K562 (cell line): ENCODE data around the gene NOP10. TPM values are rescaled to one million over a fixed set of nuclear protein-coding genes. Genes with fewer than 3 reads are reported as not detected.

Experiments
- ATAC-seq: fragments of 200-7000 bp; cut with Tn5 transposase; 3 replicates; pipeline ENCODE4 v1.9.1; 2020; ENCODE audit warnings: moderate library complexity
- BruUV-seq: library from RNA; stranded (reverse); fragments of 400-500 nt; replicated peaks from 2 replicates; lab custom pipeline; 2021; lab: Mats Ljungman, UMichigan
- CTCF ChIA-PET: fragments of 300-600 bp; formaldehyde crosslinking; extraction: SDS; loops from one replicate; lab custom pipeline; 2021; ENCODE audit warnings: low intra/inter-chr PET ratio; lab: Yijun Ruan, JAX
- POLR2A ChIA-PET: fragments of 300-600, 350-650 bp; sonication (Branson Sonifier 250); formaldehyde crosslinking; extraction: SDS; loops from one replicate; lab custom pipeline; 2021; ENCODE audit warnings: antibody characterized with exemption, inconsistent platforms; lab: Yijun Ruan, JAX
- DNase-seq, 4 experiments: peaks; one replicate each; pipeline versions ENCODE4 v3.0.0 to v3.0.0-alpha.2; 2011 to 2018; ENCODE audit warnings: low spot score in 3 of 4, mixed read lengths in 3 of 4; ENCODE audit errors: extremely low read depth in 1 of 4
- FAIRE-seq: peaks from 2 replicates; lab custom pipeline; 2011; peaks lifted over from hg19 to GRCh38; lab: Jason Lieb, UNC
- H2AFZ ChIP-seq: 2 replicates; pipeline ENCODE4 v1.6.0; 2011; ENCODE audit warnings: low read depth, low read length, control low read depth, inconsistent platforms
- H3K27ac ChIP-seq: fragments of 200-600 bp; 3 replicates; pipeline ENCODE4 v1.8.0; 2011; ENCODE audit warnings: low read depth, mild to moderate bottlenecking, control low read depth, inconsistent platforms, low read length, moderate library complexity, mixed read lengths; ENCODE audit errors: extremely low read depth
- H3K27me3 ChIP-seq, 2 experiments: fragments of 300-600 bp in 1 of 2; 2 replicates in 1 of 2; 3 replicates in 1 of 2; pipeline versions ENCODE4 v1.6.0 to v1.8.0; 2011; ENCODE audit warnings: inconsistent platforms in 2 of 2, low read length in 2 of 2, mild to moderate bottlenecking in 1 of 2, mixed read lengths in 1 of 2, moderate library complexity in 1 of 2; ENCODE audit not compliant: control insufficient read depth in 2 of 2, insufficient read depth in 2 of 2
- H3K36me3 ChIP-seq: fragments of 300-600 bp; 3 replicates; pipeline ENCODE4 v1.8.0; 2011; ENCODE audit warnings: mild to moderate bottlenecking, low read length, inconsistent platforms; ENCODE audit not compliant: control insufficient read depth, insufficient read depth
- H3K4me1 ChIP-seq, 2 experiments: fragments of 200-600 bp in 1 of 2; replicated peaks in 1 of 2; 2 replicates in 1 of 2; 3 replicates in 1 of 2; pipeline versions ENCODE4 v1.5.1 to v1.8.0; 2011; ENCODE audit warnings: inconsistent platforms in 2 of 2, low read length in 2 of 2, mild to moderate bottlenecking in 1 of 2, mixed read lengths in 1 of 2, moderate library complexity in 1 of 2; ENCODE audit not compliant: control insufficient read depth in 2 of 2, insufficient read depth in 2 of 2
- H3K4me2 ChIP-seq: 2 replicates; pipeline ENCODE4 v1.6.1; 2011; ENCODE audit warnings: low read length, control low read depth, inconsistent platforms, mixed read lengths; ENCODE audit not compliant: insufficient read depth
- H3K4me3 ChIP-seq: fragments of 200-600 bp; sonication (generic), shearing (Covaris generic); 2 replicates; pipeline ENCODE4 v1.5.1; 2016; ENCODE audit warnings: control low read depth, inconsistent platforms
- H3K79me2 ChIP-seq: fragments of 200-600 bp; 3 replicates; pipeline ENCODE4 v1.8.0; 2011; ENCODE audit warnings: low read length, inconsistent platforms; ENCODE audit not compliant: control insufficient read depth, insufficient read depth
- H3K9ac ChIP-seq, 2 experiments: 2 replicates each; pipeline versions ENCODE4 v1.6.0 to v1.6.1; 2011; ENCODE audit warnings: low read depth in 2 of 2, low read length in 2 of 2, control low read depth in 1 of 2, inconsistent platforms in 1 of 2, mild to moderate bottlenecking in 1 of 2, mixed read lengths in 1 of 2; ENCODE audit not compliant: insufficient read depth in 1 of 2
- H3K9me1 ChIP-seq: one replicate; pipeline ENCODE4 v1.6.0; 2011; ENCODE audit warnings: inconsistent platforms, mild to moderate bottlenecking, low read length, moderate library complexity; ENCODE audit not compliant: control insufficient read depth, insufficient read depth
- H3K9me3 ChIP-seq: replicated peaks from 2 replicates; pipeline ENCODE4 v1.5.1; 2011; ENCODE audit warnings: low read depth, low read length, inconsistent platforms; ENCODE audit not compliant: control insufficient read depth, insufficient read depth
- H4K20me1 ChIP-seq: replicated peaks from 2 replicates; pipeline ENCODE4 v1.6.1; 2011; ENCODE audit warnings: low read length, inconsistent platforms, mixed read lengths; ENCODE audit not compliant: control insufficient read depth, insufficient read depth
- FOXJ2 ChIP-seq: fragments of 200-800 bp; sonication (Bioruptor generic); IDR thresholded peaks from 2 replicates; pipeline ENCODE4 v1.6.1; 2016; ENCODE audit warnings: missing genetic modification characterization, missing compliant biosample characterization
- MEF2A ChIP-seq: IDR thresholded peaks from 2 replicates; pipeline ENCODE4 v1.6.1; 2011; ENCODE audit warnings: low read depth, mild to moderate bottlenecking, low read length, moderate library complexity; ENCODE audit not compliant: control insufficient read depth
- NFIX ChIP-seq: fragments of 250-450 bp; sonication (Bioruptor Pico); IDR thresholded peaks from 2 replicates; pipeline ENCODE4 v1.4.0; 2020; ENCODE audit warnings: low read depth, mild to moderate bottlenecking, moderate library complexity
- PHF20 ChIP-seq: fragments of 450-650 bp; IDR thresholded peaks from 2 replicates; pipeline ENCODE4 v1.6.1; 2018; ENCODE audit not compliant: partially characterized antibody
- SAP30 ChIP-seq: fragments of 200-600 bp; sonication (generic); IDR thresholded peaks from 2 replicates; pipeline ENCODE4 v1.6.1; 2012; ENCODE audit warnings: borderline replicate concordance, low read depth, mild to moderate bottlenecking, moderate library complexity, low read length, control low read depth, inconsistent platforms; ENCODE audit not compliant: insufficient read depth, poor library complexity, severe bottlenecking
- SUPT5H ChIP-seq: fragments of 450-650 bp; IDR thresholded peaks from 2 replicates; pipeline ENCODE4 v1.6.1; 2016
- WGBS: fragments of 100-300 bp; shearing (Covaris generic); methylation state at CpG from one replicate; pipeline ENCODE4 v1.1.6; 2016; ENCODE audit warnings: low coverage, mixed read lengths; ENCODE audit not compliant: insufficient coverage; ENCODE audit errors: missing lambda C conversion rate; 5-methylcytosine and 5-hydroxymethylcytosine counted together
- in situ Hi-C: fragments of 300-500 bp; cut with MboI; formaldehyde crosslinking; loops from 4 replicates; pipeline ENCODE4 v1.15.0; 2018; ENCODE audit warnings: inconsistent platforms, mixed read lengths
- intact Hi-C: fragments of 100-400 bp; cut with micrococcal nuclease; formaldehyde crosslinking; loops from 2 replicates; pipeline ENCODE4 v1.14.2; 2022
- polyA plus RNA-seq, 8 experiments: library from polyadenylated mRNA; depleted of rRNA in 4 of 8; stranded (reverse) in 5 of 8; unstranded in 3 of 8; fragments of >200 nt; fragmentation: Nextera tagmentation in 2 of 8; fragmentation: Illumina TruSeq in 1 of 8; extraction: Ambion mirVana in 2 of 8; extraction: Trizol in 1 of 8; gene quantifications; 2 replicates each; pipeline versions ENCODE4 v1.2.1 to v1.2.3, GENCODE V29; 2011 to 2014; ENCODE audit warnings: inconsistent platforms in 1 of 8, missing spikeins in 1 of 8
- total RNA-seq, 7 experiments: library from RNA; depleted of rRNA in 6 of 7; stranded (reverse); fragments of >200 nt in 6 of 7; fragmentation: Illumina TruSeq in 2 of 7; extraction: Trizol in 2 of 7; gene quantifications; 2 replicates each; pipeline versions ENCODE4 v1.2.1 to v1.2.3, GENCODE V29; 2011 to 2021; ENCODE audit warnings: low replicate concordance in 1 of 7
- TF ChIP-seq, protein P1 (sequence below): fragments of 250-450 bp; sonication (Bioruptor Pico); IDR thresholded peaks from 2 replicates; pipeline ENCODE4 v1.4.0; 2020; ENCODE audit warnings: mild to moderate bottlenecking, moderate library complexity
- TF ChIP-seq, protein P2 (sequence below): sonication (generic); formaldehyde crosslinking; IDR thresholded peaks from 2 replicates; pipeline ENCODE4 v1.8.0; 2022; ENCODE audit warnings: missing genetic modification reagents, mild to moderate bottlenecking, moderate library complexity, borderline replicate concordance
- TF ChIP-seq, protein P3 (sequence below): fragments of 200-800 bp; sonication (Bioruptor generic); IDR thresholded peaks from 2 replicates; pipeline ENCODE4 v1.6.1; 2016; ENCODE audit warnings: missing genetic modification characterization, missing compliant biosample characterization

NOP10 gene
- total and polyA plus RNA-seq, 9 of the 15 experiments (the other 6 are each of a cell fraction or from before 2014, with no cell fraction given), result 250 to 1,663 (median 449) TPM

DNA sequence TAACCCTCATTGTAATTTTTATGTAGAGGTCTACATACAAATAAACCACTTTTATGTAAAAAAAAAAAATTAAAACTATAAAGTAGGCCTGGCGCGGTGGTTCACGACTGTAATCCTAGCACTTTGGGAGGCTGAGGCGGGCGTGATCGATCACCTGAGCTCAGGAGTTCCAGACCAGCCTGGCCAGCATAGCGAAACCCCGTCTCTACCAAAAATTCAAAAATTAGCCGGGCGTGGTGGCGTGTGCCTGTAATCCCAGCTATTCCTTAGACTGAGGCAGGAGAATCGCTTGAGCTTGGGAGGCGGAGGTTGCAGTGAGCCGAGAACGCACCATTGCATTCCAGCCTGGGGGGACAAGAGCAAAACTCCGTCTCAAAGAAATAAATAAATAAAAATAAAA, 4.6 kb downstream of the NOP10 start (continued):
- no peak for TF ChIP-seq SAP30
- TF ChIP-seq NFIX (CRISPR knock-in tag), result no peak
- TF ChIP-seq SUPT5H, result 0 out of 2 replicates have a peak, but pooled peaks have one; percentile 18
- TF ChIP-seq FOXJ2 (tag), result no peak
- TF ChIP-seq, protein P1, sequence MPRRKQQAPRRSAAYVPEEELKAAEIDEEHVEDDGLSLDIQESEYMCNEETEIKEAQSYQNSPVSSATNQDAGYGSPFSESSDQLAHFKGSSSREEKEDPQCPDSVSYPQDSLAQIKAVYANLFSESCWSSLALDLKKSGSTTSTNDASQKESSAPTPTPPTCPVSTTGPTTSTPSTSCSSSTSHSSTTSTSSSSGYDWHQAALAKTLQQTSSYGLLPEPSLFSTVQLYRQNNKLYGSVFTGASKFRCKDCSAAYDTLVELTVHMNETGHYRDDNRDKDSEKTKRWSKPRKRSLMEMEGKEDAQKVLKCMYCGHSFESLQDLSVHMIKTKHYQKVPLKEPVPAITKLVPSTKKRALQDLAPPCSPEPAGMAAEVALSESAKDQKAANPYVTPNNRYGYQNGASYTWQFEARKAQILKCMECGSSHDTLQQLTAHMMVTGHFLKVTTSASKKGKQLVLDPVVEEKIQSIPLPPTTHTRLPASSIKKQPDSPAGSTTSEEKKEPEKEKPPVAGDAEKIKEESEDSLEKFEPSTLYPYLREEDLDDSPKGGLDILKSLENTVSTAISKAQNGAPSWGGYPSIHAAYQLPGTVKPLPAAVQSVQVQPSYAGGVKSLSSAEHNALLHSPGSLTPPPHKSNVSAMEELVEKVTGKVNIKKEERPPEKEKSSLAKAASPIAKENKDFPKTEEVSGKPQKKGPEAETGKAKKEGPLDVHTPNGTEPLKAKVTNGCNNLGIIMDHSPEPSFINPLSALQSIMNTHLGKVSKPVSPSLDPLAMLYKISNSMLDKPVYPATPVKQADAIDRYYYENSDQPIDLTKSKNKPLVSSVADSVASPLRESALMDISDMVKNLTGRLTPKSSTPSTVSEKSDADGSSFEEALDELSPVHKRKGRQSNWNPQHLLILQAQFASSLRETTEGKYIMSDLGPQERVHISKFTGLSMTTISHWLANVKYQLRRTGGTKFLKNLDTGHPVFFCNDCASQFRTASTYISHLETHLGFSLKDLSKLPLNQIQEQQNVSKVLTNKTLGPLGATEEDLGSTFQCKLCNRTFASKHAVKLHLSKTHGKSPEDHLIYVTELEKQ (CRISPR knock-in tag), result no peak

DNA sequence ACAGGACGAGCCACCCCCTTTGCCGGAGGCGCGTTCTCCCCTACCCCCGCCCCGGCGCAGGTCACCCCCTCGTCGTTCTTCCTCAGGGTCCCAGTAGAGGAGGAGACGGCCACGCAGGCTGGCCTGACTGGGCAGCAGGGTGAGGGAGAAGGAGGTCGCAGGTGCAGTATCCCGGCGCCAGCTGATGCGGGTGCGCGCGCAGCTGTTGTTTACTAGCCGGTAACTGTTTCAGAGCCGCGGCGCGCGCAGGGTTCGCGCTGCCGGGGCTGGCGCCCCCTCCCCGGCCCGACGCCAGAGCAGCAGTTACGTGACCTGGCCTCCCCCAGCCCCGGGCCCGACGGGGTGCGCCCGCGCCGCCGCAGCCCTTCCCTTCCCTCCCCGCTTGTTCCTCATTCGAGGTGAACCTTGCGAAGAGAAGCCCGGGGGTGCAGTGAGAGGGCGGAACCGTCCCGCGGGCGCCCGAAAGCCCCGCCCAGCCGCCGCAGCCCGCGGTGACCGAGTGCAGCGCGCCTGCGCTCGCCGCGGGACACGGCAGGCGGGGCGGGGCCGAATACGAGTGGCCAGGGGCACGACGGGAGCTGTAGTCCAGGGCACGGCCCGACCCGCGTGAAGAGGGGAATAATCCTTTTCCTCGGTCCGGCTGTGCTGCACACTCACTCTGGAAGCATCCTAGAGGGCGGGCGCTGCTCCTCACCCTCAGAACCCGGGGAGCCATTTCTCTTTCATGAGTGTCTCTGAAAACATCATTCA, 5.2 kb downstream of the NOP10 start, which contains the start of gene SLC12A6:
SLC12A6 (minus strand) TSS at position 225 of the 750 bp plus-strand sequence. CDS start 1,101 bp downstream, outside the sequence.
- ATAC-seq (peak; percentile 97), FAIRE-seq (peak; percentile 78), DNase-seq (peak; percentile 93 to 95 (median 94))
- in situ Hi-C loops, result no loop called here
- Histone ChIP-seq H3K36me3 (peaks cover 31% of the 10 kb centered on the region), H3K4me2 (peak within 1 kb of the TSS; percentile 87), H3K9me1 (no peaks in the 10 kb centered on the region), H3K4me1 (peaks cover 27 to 37% of the 10 kb centered on the region in 2 experiments), H4K20me1 (no peaks in the 10 kb centered on the region), H3K9me3 (no peaks in the 10 kb centered on the region), H3K9ac (peak within 1 kb of the TSS; percentile 64 to 94; a peak in 3 of 4 replicates), H3K27me3 (no peaks in the 10 kb centered on the region), H2AFZ (peak within 1 kb of the TSS; percentile 90), H3K4me3 (peak within 1 kb of the TSS; percentile 79), H3K27ac (peak within 1 kb of the TSS; percentile 77), H3K79me2 (peaks cover 25% of the 10 kb centered on the region)
- ChIA-PET CTCF (no interaction called here), POLR2A (interaction anchor here (1.0 to 3.5 kb wide), 9 partner anchors 9 to 250 kb away, joined by 3 to 27 read pairs (median 5); no protein-coding TSS in a partner anchor)
- WGBS, result under 1% methylated on average over 64 of the region's 78 CpGs
- intact Hi-C loops, result loop anchor here (5.0 kb wide), 1 partner anchor 95 kb away; no protein-coding TSS in a partner anchor
- BruUV-seq, result no TSS peak
- TF ChIP-seq, protein P2, sequence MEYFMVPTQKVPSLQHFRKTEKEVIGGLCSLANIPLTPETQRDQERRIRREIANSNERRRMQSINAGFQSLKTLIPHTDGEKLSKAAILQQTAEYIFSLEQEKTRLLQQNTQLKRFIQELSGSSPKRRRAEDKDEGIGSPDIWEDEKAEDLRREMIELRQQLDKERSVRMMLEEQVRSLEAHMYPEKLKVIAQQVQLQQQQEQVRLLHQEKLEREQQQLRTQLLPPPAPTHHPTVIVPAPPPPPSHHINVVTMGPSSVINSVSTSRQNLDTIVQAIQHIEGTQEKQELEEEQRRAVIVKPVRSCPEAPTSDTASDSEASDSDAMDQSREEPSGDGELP (CRISPR knock-in tag), result peak; percentile 98
- TF ChIP-seq, protein P3, sequence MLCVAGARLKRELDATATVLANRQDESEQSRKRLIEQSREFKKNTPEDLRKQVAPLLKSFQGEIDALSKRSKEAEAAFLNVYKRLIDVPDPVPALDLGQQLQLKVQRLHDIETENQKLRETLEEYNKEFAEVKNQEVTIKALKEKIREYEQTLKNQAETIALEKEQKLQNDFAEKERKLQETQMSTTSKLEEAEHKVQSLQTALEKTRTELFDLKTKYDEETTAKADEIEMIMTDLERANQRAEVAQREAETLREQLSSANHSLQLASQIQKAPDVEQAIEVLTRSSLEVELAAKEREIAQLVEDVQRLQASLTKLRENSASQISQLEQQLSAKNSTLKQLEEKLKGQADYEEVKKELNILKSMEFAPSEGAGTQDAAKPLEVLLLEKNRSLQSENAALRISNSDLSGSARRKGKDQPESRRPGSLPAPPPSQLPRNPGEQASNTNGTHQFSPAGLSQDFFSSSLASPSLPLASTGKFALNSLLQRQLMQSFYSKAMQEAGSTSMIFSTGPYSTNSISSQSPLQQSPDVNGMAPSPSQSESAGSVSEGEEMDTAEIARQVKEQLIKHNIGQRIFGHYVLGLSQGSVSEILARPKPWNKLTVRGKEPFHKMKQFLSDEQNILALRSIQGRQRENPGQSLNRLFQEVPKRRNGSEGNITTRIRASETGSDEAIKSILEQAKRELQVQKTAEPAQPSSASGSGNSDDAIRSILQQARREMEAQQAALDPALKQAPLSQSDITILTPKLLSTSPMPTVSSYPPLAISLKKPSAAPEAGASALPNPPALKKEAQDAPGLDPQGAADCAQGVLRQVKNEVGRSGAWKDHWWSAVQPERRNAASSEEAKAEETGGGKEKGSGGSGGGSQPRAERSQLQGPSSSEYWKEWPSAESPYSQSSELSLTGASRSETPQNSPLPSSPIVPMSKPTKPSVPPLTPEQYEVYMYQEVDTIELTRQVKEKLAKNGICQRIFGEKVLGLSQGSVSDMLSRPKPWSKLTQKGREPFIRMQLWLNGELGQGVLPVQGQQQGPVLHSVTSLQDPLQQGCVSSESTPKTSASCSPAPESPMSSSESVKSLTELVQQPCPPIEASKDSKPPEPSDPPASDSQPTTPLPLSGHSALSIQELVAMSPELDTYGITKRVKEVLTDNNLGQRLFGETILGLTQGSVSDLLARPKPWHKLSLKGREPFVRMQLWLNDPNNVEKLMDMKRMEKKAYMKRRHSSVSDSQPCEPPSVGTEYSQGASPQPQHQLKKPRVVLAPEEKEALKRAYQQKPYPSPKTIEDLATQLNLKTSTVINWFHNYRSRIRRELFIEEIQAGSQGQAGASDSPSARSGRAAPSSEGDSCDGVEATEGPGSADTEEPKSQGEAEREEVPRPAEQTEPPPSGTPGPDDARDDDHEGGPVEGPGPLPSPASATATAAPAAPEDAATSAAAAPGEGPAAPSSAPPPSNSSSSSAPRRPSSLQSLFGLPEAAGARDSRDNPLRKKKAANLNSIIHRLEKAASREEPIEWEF (CRISPR knock-in tag), result no peak
- TF ChIP-seq PHF20 (no peak), MEF2A (no peak)
